Activated T-cell treated with anti-CD3 and anti-CD28 coated beads for 24 hours (primary cell): ENCODE results near the gene MELTF.

Experiments used
- DNase-seq: peaks from one replicate; pipeline ENCODE4 v3.0.0-alpha.2; 2020; ENCODE audit warnings: low read depth

The MELTF gene

GRCh38 chr3:197010556-197011351 lies 18.9 kb downstream of the MELTF start:
- no peak for DNase-seq

- DNase-seq, result no peak
Measured at GRCh38 chr3:197009532-197010019, 20.0 kb downstream of the MELTF start.

GRCh38 chr3:197008436-197009209 lies 21.0 kb downstream of the MELTF start:
- DNase-seq, result no peak

GRCh38 chr3:197007953-197008352 lies 21.7 kb downstream of the MELTF start:
- DNase-seq, result no peak

GRCh38 chr3:197007296-197007940 lies 22.2 kb downstream of the MELTF start:
- no peak for DNase-seq

GRCh38 chr3:197006860-197007259 lies 22.8 kb downstream of the MELTF start:
- no peak for DNase-seq

GRCh38 chr3:197006446-197006845 lies 23.2 kb downstream of the MELTF start:
- DNase-seq, result no peak

- peak; percentile 20 for DNase-seq
Measured at GRCh38 chr3:197003461-197004385, 25.9 kb downstream of the MELTF start.

GRCh38 chr3:197002701-197003454 lies 26.7 kb downstream of the MELTF start:
- DNase-seq, result peak; percentile 67

GRCh38 chr3:197001972-197002700 lies 27.5 kb downstream of the MELTF start:
- DNase-seq, result no peak

GRCh38 chr3:197001106-197001971 lies 28.3 kb downstream of the MELTF start:
- DNase-seq, result no peak

- no peak for DNase-seq
Measured at GRCh38 chr3:197000211-197000610, 29.4 kb downstream of the MELTF start.

GRCh38 chr3:196998966-196999760 lies 30.5 kb downstream of the MELTF start:
- DNase-seq, result no peak

GRCh38 chr3:196997311-196997710 lies 32.3 kb downstream of the MELTF start:
- no peak for DNase-seq

- no peak for DNase-seq
Measured at GRCh38 chr3:196996454-196997265, 33.0 kb downstream of the MELTF start.

GRCh38 chr3:196995646-196996355 lies 33.8 kb downstream of the MELTF start:
- DNase-seq, result no peak

GRCh38 chr3:196995027-196995426 lies 34.6 kb downstream of the MELTF start:
- DNase-seq, result no peak
